Neural crest cell (in vitro differentiated cells): ENCODE results near the gene CNOT6. TPM values are rescaled to one million over a fixed set of nuclear protein-coding genes. Genes with fewer than 3 reads are reported as not detected.

Experiments
- DNase-seq: peaks from one replicate; pipeline ENCODE4 v3.0.0; 2021; ENCODE audit warnings: low read depth, mixed read lengths, low spot score
- H3K27ac Mint-ChIP-seq: one replicate; pipeline ENCODE4 v1.8.0; 2021; ENCODE audit warnings: mild to moderate bottlenecking, mixed read lengths; ENCODE audit not compliant: unreplicated experiment
- H3K27me3 Mint-ChIP-seq: 2 replicates; pipeline ENCODE4 v1.8.0; 2021; ENCODE audit warnings: low read depth, mild to moderate bottlenecking, mixed read lengths
- H3K36me3 Mint-ChIP-seq: 2 replicates; pipeline ENCODE4 v1.8.0; 2021; ENCODE audit warnings: low read depth, mild to moderate bottlenecking, mixed read lengths
- H3K4me1 Mint-ChIP-seq: 2 replicates; pipeline ENCODE4 v1.8.0; 2021; ENCODE audit warnings: mixed read lengths
- H3K4me3 Mint-ChIP-seq: one replicate; pipeline ENCODE4 v1.8.0; 2021; ENCODE audit warnings: mild to moderate bottlenecking, mixed read lengths
- H3K9me3 Mint-ChIP-seq: 2 replicates; pipeline ENCODE4 v1.8.0; 2021; ENCODE audit warnings: mixed read lengths
- CTCF ChIP-seq: fragments of 200-600 bp; sonication (generic); conservative IDR thresholded peaks from 2 replicates; pipeline ENCODE4 v1.5.0; 2021; ENCODE audit warnings: antibody characterized with exemption, mild to moderate bottlenecking
- total RNA-seq: library from RNA; stranded (reverse); gene quantifications from 2 replicates; pipeline ENCODE4 v1.2.1, GENCODE V29; 2021

Gene CNOT6
- total RNA-seq, 1 donor from 2014 or later, result 75.7 TPM

- Mint-ChIP-seq H3K27ac (peak overlapping the region; percentile 21), H3K4me1 (peaks cover 7% of the 10 kb centered on the region), H3K4me3 (no peak overlapping the region), H3K27me3 (no peaks in the 10 kb centered on the region), H3K36me3 (peaks cover 22% of the 10 kb centered on the region), H3K9me3 (no peaks in the 10 kb centered on the region)
- no peak for DNase-seq
- no peak for TF ChIP-seq CTCF
Measured at GRCh38 chr5:180553530-180553929, 59.4 kb downstream of the CNOT6 start.

GRCh38 chr5:180555168-180555921 lies 61.2 kb downstream of the CNOT6 start:
- Mint-ChIP-seq H3K27me3 (no peaks in the 10 kb centered on the region), H3K4me1 (peaks cover 7% of the 10 kb centered on the region), H3K27ac (no peak overlapping the region), H3K36me3 (peaks cover 21% of the 10 kb centered on the region), H3K9me3 (no peaks in the 10 kb centered on the region), H3K4me3 (no peak overlapping the region)
- TF ChIP-seq CTCF, result no peak
- DNase-seq, result no peak

- peaks cover 31% of the 10 kb centered on the region for H3K36me3 Mint-ChIP-seq
- no peak overlapping the region for H3K4me3 Mint-ChIP-seq
- no peaks in the 10 kb centered on the region for H3K27me3 Mint-ChIP-seq
- no peaks in the 10 kb centered on the region for H3K9me3 Mint-ChIP-seq
- peaks cover 10% of the 10 kb centered on the region for H3K4me1 Mint-ChIP-seq
- no peak for TF ChIP-seq CTCF
- H3K27ac Mint-ChIP-seq, result no peak overlapping the region
- no peak for DNase-seq
Measured at GRCh38 chr5:180557217-180557809, 63.1 kb downstream of the CNOT6 start.

- peaks cover 10% of the 10 kb centered on the region for H3K4me1 Mint-ChIP-seq
- no peak overlapping the region for H3K4me3 Mint-ChIP-seq
- H3K27me3 Mint-ChIP-seq, result no peaks in the 10 kb centered on the region
- no peak overlapping the region for H3K27ac Mint-ChIP-seq
- H3K36me3 Mint-ChIP-seq, result peaks cover 27% of the 10 kb centered on the region
- DNase-seq, result no peak
- H3K9me3 Mint-ChIP-seq, result no peaks in the 10 kb centered on the region
- TF ChIP-seq CTCF, result no peak
Measured at GRCh38 chr5:180558232-180558631, 64.1 kb downstream of the CNOT6 start.

GRCh38 chr5:180563994-180564393 lies 69.8 kb downstream of the CNOT6 start:
- Mint-ChIP-seq H3K4me1 (peaks cover 4% of the 10 kb centered on the region), H3K27ac (no peak overlapping the region), H3K9me3 (no peaks in the 10 kb centered on the region), H3K36me3 (peaks cover 25% of the 10 kb centered on the region), H3K4me3 (no peak overlapping the region), H3K27me3 (no peaks in the 10 kb centered on the region)
- DNase-seq, result no peak
- no peak for TF ChIP-seq CTCF
